Stimulated activated CD4-positive, alpha-beta T cell treated with anti-CD3 and anti-CD28 coated beads, Interleukin-1b, Interleukin-23, amount 100 ng/mL, for 1 hour (primary cell): Measurements from ENCODE around the gene NOP53.
"Not testable (repeated sequence)": the region's sequence is repeated elsewhere in the genome, so short reads cannot be mapped to it uniquely, and the experiment has no call there.

ENCODE experiments used
- DNase-seq, 2 donors: peaks; one replicate each; pipeline ENCODE4 v3.0.0-alpha.2; 2020; ENCODE audit warnings: low read depth in 2 of 2

The NOP53 gene

DNA sequence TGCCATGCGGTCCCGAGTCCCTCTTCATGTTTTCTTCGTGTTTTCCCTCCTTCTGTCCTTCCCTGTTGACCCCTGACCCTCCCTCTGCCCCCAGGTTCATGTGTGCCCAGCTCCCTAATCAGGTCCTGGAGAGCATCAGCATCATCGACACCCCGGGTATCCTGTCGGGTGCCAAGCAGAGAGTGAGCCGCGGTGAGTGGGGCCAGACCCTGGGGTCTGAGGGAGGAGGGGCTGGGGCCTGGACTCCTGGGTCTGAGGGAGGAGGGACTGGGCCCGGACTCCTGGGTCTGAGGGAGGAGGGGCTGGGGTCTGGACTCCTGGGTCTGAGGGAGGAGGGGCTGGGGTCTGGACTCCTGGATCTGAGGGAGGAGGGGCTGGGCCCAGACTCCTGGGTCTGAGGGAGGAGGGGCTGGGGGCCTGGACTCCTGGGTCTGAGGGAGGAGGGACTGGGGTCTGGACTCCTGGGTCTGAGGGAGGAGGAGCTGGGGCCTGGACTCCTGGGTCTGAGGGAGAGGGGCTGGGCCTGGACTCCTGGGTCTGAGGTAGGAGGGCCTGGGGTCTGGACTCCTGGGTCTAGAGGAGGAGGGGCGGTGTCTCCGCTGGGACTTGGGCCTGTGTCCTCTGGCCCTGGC lies 26.8 kb upstream of the NOP53 start:
- DNase-seq = not testable (repeated sequence)

DNA sequence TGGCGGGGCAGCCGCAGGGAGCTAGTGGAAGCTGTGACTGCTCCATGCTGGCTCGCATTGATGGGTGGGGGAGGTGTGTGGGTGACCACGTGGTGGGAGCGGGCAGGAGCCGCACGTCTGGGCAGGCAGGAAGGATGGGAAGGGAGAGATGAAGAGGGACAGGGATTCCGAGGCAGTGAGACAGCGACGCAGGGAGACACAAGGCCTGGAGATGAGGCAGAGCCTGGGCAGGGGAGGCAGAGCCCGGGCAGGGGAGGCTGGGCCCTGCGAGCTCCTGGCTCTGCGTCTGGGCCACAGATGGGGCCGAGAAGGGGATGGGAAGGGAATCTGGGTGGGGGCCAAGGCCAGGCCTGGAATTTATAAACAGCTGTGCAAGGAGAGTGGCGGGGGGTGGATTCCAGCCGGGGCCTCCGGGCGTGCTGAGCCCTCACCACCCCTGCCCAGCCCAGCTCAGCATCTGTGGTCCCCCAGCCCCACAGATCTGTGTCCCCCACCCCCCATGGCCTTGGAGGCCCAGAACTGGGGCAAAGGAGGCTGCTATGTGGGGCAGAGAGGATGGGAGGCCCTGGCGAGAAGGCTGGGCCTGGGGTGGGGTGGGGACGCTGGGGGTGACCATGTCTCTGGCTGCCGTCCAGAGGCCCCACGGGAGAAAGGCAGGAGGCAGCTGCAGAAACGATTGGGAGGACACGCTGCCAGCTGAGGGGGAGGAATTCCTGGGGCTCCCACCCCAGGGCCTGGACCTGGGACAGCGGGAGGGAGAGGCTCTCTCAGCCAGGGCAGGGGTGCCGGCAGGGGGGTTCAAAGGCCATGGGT lies 26.1 kb upstream of the NOP53 start:
- DNase-seq = no peak

DNA sequence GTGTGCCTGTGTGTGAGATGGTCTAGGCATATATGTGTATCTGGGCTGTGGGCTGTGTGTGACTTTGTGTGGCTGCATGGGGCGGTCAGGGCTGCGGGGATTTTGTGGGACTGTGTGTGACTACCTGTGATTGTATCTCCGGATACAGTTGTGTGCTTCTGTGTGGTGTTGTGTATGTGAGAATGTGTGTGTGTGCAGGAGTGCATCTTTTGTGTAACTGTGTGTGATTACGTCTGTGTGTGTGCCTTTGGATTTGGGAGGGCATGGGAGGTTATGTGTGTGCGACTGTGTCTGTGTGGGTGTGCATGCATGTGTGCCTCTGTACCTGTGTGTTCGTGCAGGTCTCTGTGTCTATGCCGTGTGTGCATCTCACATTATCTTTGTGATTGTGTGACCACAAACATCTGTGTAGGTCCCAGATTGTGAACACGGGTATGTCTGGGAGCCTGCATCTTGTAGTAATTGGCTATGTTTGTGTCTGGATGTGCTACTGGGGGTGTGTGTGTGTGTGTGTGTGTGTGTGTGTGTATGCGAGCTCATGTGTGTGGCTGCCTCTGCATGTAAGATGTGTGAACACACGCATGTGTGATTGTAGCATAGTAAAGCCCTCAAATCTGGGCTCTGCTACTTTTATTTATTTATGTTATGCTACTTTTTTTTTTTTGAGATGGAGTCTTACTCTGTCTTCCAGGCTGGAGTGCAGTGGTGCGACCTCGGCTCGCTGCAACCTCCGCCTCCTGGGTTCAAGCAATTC lies 24.5 kb upstream of the NOP53 start:
- no peak for DNase-seq

DNA sequence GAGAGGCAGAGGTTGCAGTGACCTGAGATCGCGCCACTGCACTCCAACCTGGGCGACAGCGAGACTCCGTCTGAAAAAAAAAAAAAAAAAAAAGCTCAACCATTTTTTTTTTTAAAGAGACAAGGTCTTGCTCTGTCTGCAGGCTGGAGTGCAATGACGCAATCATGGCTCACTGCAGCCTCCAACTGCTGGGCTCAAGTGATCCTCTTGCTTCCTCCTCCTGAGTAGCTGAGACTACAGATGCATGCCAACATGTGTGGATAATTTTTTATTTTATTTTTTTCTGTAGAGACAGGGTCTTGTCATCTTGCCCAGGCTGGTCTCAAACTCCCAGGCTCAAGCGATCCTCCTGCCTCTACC lies 21.8 kb upstream of the NOP53 start:
- no peak for DNase-seq

DNA sequence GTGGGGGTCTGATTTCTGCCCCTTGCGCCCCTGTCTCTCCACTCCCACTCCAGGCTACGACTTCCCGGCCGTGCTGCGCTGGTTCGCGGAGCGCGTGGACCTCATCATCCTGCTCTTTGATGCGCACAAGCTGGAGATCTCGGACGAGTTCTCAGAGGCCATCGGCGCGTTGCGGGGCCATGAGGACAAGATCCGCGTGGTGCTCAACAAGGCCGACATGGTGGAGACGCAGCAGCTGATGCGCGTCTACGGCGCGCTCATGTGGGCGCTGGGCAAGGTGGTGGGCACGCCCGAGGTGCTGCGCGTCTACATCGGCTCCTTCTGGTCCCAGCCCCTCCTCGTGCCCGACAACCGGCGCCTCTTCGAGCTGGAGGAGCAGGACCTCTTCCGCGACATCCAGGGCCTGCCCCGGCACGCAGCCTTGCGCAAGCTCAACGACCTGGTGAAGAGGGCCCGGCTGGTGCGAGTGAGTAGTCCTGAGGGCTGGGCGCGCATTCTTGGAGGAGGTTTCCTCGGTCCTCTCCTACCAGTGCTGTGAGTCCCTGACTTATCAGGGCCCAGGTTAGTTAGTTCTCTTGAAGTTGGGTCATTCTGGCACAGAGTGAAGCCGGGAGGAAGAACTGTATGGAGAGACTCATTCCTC lies 19.5 kb upstream of the NOP53 start:
- no peak for DNase-seq

DNA sequence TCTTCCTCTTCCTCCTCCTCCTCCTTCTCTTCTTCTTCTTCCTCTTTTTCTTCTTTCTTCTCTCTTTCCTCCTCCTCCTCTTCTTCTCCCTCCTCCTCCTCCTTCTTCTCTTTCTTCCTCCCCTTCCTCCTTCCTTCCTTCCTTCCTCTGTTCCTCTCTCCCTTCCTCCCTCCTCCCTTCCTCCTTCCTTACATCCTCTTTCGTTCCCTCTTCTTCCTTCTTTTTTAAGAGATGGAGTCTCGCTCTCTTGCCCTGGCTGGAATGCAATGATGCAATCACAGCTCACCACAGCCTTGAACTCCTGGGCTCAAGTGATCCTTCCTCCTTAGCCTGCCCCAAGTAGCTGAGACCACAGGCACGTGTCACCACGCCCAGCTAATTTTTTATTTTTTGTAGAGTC lies 18.9 kb upstream of the NOP53 start:
- DNase-seq = no peak

DNA sequence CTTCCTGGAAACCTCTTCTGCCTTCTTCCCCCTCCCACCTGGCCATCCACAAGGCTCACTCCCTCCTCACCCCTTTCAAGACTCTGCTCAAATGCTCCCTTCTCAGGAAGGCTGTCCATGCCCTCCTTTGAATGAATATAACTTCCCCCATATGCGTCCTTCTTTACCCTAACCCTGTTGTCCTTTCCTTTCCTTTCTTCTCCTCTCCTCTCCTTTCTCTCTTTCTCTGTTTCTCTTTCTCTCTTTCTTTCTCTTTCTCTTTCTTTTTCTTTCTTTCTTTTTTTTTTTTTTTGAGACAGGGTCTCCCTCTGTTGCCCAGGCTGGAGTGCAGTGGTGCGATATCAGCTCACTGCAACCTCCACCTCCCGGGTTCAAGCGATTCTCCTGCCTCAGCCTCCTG lies 17.1 kb upstream of the NOP53 start:
- DNase-seq = not testable (repeated sequence)

DNA sequence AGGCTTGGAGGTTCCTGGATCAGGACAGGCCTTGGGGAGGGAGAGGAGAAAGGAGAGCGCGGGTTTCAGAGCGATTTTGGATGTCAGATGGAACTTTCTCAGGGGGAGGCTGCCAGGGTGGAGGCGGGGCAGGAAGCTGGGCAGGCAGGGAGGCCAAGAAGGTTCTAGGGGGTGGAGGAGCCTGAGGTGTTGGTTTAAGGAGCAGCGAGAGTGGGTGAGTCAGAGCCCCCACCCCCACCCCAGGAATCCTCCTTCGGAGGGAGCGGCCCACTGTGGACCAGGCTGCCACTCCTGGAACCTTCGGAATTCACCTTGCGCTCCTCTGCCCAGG lies 15.9 kb upstream of the NOP53 start:
- DNase-seq = no peak

DNA sequence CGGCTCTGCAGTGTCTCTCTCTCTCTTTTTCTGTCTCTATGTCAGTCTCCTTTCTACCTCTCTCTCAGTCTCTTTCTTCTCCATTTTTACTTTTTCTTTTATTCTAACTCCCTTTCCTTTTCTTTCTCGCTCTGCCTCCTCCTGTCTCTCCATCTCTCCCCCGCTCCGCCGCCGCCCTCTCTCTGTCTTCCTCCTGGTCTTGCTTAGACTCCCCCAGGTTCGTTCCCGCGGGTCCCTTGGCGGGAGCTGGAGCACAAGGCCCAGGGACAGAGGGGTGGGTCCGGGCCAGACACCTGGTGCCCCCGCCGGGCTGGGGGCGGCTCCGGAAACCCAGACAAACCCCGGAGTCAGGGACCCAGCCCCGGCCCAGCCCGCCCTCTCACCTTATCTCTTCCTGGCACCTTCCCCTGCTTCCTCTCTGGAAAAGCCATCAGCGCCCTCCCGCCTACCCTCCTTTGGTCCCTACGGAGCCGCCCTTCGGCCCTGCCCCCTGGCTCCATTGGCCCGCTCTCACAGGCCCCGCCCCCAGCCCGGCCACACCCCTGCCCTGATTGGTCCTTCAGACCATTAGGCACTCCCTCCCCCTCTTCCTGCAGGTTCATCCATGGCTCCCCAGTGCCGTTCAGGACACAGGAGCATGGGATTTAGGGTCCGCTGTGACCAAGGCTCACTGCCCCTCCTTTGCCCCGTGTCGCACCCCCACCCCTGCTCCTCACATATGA lies 15.4 kb upstream of the NOP53 start:
- no peak for DNase-seq

DNA sequence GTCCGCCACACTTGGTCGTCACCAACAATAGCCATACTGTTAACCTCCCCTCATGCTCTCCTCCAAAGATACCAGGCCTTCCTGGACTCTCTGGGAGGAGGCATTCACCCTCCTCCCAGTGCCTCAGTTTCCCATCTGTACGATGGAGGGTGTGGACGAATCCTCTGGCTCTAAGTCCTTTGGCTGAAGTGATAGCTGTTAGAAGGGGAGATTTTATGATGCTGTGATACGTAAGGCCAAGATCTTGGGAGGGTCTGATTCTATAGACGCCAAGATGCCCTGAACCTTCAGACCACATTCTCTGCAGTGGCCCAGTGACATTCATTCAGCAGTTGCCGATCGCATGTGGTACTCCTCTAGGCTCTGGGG lies 14.8 kb upstream of the NOP53 start:
- no peak for DNase-seq

DNA sequence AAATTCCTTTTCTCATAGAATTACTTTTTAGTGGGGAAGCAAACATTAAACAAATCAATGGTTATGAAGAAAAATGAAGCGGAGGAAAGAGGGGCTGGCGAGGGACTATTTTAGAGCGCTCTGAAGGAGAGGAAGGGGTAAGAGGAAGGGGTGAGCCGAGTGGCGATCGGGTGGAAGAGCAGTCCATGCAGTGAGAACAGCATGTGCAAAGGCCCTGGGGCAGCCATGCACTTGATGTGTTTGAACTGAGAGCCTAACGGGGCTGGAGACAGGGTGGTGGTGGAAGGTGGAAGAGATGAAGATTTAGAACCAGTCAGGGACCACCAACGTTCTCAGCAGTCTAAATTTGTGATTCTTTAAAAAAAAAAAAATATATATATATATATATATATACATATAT lies 14.4 kb upstream of the NOP53 start:
- DNase-seq = no peak

DNA sequence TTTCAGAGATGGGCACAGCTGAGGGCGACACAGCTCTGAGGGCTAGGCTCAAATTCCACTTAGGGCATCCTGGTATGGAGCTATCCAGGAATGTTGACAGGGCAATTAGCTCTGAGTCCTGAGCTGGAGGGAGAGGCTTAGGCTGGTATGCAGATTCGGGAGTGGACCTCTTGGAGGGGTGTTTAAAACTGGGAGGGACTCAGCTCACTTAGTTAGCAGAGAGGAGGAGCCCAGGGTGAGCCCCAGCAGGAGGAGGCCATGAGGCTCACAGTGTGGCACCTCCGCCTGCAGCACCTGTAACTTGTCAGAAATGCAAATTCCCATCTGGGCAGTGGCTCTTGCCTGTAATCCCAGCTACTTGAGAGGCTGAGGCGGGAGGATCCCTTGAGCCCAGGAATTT lies 10.2 kb upstream of the NOP53 start:
- no peak for DNase-seq

DNA sequence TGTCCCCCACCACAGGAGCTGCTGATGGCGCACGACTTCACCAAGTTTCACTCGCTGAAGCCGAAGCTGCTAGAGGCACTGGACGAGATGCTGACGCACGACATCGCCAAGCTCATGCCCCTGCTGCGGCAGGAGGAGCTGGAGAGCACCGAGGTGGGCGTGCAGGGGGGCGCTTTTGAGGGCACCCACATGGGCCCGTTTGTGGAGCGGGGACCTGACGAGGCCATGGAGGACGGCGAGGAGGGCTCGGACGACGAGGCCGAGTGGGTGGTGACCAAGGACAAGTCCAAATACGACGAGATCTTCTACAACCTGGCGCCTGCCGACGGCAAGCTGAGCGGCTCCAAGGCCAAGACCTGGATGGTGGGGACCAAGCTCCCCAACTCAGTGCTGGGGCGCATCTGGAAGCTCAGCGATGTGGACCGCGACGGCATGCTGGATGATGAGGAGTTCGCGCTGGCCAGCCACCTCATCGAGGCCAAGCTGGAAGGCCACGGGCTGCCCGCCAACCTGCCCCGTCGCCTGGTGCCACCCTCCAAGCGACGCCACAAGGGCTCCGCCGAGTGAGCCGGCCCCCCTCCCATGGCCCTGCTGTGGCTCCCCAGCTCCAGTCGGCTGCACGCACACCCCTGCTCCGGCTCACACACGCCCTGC lies 4.4 kb upstream of the NOP53 start:
- no peak for DNase-seq

DNA sequence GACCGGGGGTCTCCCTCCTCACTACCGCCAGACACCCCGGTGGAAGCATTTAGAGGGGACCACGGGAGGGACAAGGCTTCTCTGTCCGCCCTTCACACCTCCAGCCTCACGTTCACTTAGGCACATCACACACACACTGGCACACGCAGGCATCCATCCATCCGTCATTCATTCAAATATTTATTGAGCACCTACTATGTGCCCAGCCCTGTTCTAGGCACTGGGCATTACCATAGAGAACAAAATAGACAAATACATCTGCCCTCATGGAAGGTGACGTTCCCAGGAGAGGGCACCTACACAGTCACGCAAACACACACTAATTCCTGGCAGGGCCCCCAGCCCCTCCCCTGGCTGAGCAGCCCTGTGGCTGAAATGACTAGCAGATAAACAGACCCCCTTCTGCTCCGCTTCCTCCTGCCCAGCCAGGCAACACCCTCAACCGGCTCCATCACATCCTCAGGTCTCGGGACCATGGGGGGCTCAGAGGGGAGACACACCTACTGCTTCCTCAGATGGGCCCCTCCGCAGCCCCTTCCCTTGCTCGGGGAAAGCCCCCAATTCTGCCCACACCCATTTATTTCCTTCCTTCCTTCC lies 3.7 kb upstream of the NOP53 start:
- no peak for DNase-seq

DNA sequence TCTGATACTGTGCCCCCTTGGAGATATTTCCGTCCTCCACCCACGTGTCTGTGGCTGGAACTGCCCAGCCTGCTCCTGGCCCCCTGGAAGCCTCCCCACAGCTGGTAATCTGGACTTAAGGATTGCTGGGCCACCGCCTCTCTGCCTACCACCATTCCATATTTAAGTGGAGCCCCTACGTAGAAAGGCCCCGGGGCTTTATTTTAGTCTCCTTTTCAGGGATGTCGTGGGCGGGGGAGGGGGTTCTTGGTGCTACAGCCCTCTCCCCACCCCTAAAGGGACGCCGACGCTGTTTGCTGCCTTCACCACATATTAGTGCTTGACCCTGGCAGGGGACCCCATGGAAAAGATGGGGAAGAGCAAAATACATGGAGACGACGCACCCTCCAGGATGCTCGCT lies 2.7 kb upstream of the NOP53 start:
- no peak for DNase-seq

DNA sequence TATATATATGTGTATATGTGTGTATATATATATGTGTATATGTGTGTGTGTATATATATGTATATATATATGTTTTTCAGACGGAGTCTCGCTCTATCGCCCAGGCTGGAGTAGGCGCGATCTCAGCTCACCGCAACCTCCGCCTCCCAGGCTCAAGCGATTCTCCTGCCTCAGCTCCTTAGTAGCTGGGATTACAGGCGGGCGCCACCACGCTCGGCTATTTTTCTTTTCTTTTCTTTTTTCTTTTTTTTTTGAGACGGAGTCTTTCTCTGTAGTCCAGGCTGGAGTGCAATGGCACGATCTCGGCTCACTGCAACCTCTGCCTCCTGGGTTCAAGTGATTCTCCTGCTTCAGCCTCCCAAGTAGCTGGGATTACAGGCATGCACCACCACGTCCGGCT lies 783 bp downstream of the NOP53 start:
- not testable (repeated sequence) for DNase-seq

DNA sequence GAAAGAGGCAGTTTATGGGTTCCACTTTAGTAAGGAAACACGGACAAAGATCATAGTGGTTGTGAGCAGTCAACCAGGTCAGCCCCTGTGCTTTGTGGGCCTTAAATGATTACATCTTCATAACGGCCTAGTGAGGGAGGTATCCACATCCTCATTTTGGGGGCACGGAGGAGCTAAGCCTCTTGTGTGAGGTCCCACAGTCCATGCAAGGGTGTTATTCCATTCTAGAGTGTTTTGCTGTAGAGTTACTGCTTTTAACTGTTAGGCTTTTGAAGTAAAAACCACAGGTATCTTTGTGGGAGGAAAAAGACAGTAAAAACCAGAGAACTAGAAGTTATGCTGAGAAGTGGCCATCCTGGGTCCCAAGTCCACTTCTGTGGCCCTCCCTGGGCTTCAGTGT lies 4.0 kb downstream of the NOP53 start:
- no peak for DNase-seq

DNA sequence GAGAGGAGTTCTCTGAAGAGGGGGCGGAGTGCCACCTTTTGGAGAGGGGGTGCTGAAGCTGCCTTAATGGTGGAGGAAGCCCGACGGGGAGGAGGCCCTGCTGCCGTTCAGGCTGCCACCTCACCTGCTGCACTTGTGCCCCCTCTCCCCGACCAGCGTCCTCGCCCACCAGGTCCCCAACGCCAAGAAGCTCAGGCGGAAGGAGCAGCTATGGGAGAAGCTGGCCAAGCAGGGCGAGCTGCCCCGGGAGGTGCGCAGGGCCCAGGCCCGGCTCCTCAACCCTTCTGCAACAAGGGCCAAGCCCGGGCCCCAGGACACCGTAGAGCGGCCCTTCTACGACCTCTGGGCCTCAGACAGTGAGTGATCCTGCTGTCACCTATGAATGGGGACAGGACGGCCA lies 5.4 kb downstream of the NOP53 start:
- DNase-seq = no peak

DNA sequence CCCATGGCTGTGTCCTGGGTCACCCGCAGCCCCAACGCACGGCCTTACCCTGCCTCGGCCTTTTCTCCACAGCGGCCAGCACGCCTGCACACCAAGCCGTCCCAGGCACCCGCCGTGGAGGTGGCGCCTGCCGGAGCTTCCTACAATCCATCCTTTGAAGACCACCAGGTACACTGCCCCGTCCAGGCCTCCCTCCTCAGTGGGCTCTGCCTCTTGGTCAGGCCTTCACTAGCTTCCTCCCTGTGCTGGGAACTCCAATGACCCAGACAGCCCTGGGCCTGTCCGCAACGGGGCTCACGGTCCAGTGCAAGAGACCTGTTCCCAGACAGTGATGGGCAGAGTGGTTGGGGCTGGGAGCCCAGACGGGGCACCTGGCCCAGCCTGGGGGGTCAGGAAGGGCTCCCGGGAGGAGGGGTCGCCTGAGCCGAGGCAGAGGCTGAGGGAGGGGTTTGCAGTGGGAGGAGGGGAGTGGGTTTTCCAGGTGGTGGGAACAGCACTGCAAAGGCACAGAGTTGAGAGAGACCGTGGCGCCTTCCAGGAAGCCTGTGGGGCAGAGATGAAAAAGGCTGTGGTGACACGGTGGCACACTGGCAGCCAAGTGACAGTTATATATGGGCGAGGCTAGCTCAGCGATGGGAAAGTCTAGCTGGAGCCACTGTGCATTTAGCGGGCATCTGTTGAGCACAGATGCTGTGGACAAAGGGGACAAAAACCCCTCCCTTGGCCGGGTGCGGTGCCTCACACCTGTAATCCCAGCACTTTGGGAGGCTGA lies 7.3 kb downstream of the NOP53 start:
- DNase-seq = no peak
